H9 (cell line): ENCODE results near the gene DNAH5. TPM values are rescaled to one million over a fixed set of nuclear protein-coding genes. Genes with fewer than 3 reads are reported as not detected.

ENCODE experiments used
- DNase-seq: peaks from one replicate; pipeline ENCODE4 v3.0.0-alpha.2; 2017
- H2AFZ ChIP-seq: one replicate; pipeline ENCODE4 v1.6.1; 2013; ENCODE audit warnings: mild to moderate bottlenecking, low read length, control low read depth, moderate library complexity
- H2AK5ac ChIP-seq: 2 replicates; pipeline ENCODE4 v1.6.1; 2013; ENCODE audit warnings: low read length, control low read depth, mixed read lengths; ENCODE audit not compliant: insufficient read length
- H2BK120ac ChIP-seq: one replicate; pipeline ENCODE4 v1.6.1; 2013; ENCODE audit warnings: low read depth, mild to moderate bottlenecking, low read length, control low read depth, inconsistent platforms; ENCODE audit not compliant: poor library complexity, severe bottlenecking
- H2BK12ac ChIP-seq: 2 replicates; pipeline ENCODE4 v1.6.1; 2013; ENCODE audit warnings: low read length, control low read depth, mixed read lengths, low read depth; ENCODE audit not compliant: insufficient read length
- H2BK15ac ChIP-seq: 2 replicates; pipeline ENCODE4 v1.6.1; 2013; ENCODE audit warnings: low read depth, low read length, control low read depth
- H2BK20ac ChIP-seq: one replicate; pipeline ENCODE4 v1.6.1; 2013; ENCODE audit warnings: low read depth, mild to moderate bottlenecking, low read length, control low read depth, inconsistent platforms; ENCODE audit not compliant: poor library complexity, severe bottlenecking
- H2BK5ac ChIP-seq: 2 replicates; pipeline ENCODE4 v1.6.1; 2013; ENCODE audit warnings: low read length, control low read depth, mixed read lengths; ENCODE audit not compliant: insufficient read length
- H3K14ac ChIP-seq: 2 replicates; pipeline ENCODE4 v1.6.1; 2013; ENCODE audit warnings: low read length, control low read depth; ENCODE audit not compliant: insufficient read depth
- H3K18ac ChIP-seq: 2 replicates; pipeline ENCODE4 v1.6.1; 2013; ENCODE audit warnings: low read depth, mild to moderate bottlenecking, mixed read lengths, low read length, control low read depth; ENCODE audit not compliant: insufficient read length
- H3K23ac ChIP-seq: 2 replicates; pipeline ENCODE4 v1.6.1; 2013; ENCODE audit warnings: low read length, control low read depth, mixed read lengths, low read depth; ENCODE audit not compliant: insufficient read length
- H3K23me2 ChIP-seq: 2 replicates; pipeline ENCODE4 v1.6.1; 2013; ENCODE audit warnings: low read depth, mild to moderate bottlenecking, mixed read lengths, low read length, control low read depth; ENCODE audit not compliant: insufficient read length, poor library complexity, severe bottlenecking
- H3K27ac ChIP-seq: 2 replicates; pipeline ENCODE4 v1.5.1; 2013; ENCODE audit warnings: low read length, control low read depth, mixed read lengths, low read depth; ENCODE audit not compliant: insufficient read length
- H3K27me3 ChIP-seq: 2 replicates; pipeline ENCODE4 v1.6.1; 2013; ENCODE audit warnings: low read length, control low read depth, inconsistent platforms; ENCODE audit not compliant: insufficient read depth
- H3K4ac ChIP-seq: 2 replicates; pipeline ENCODE4 v1.6.1; 2013; ENCODE audit warnings: low read depth, mild to moderate bottlenecking, control low read depth, inconsistent platforms, low read length, moderate library complexity
- H3K4me1 ChIP-seq: 2 replicates; pipeline ENCODE4 v1.6.1; 2013; ENCODE audit warnings: low read length, control low read depth, inconsistent platforms; ENCODE audit not compliant: insufficient read depth
- H3K4me2 ChIP-seq: 2 replicates; pipeline ENCODE4 v1.6.1; 2013; ENCODE audit warnings: low read length, control low read depth, mixed read lengths; ENCODE audit not compliant: insufficient read length, insufficient read depth
- H3K56ac ChIP-seq: 2 replicates; pipeline ENCODE4 v1.6.1; 2013; ENCODE audit warnings: low read depth, mild to moderate bottlenecking, mixed read lengths, low read length, control low read depth; ENCODE audit not compliant: insufficient read length
- H3K79me1 ChIP-seq: 2 replicates; pipeline ENCODE4 v1.6.1; 2013; ENCODE audit warnings: low read depth, mild to moderate bottlenecking, moderate library complexity, low read length, control low read depth, inconsistent platforms; ENCODE audit not compliant: insufficient read depth, poor library complexity, severe bottlenecking
- H3K79me2 ChIP-seq: 2 replicates; pipeline ENCODE4 v1.6.1; 2013; ENCODE audit warnings: low read length, control low read depth, inconsistent platforms; ENCODE audit not compliant: insufficient read depth
- H3K9ac ChIP-seq: 2 replicates; pipeline ENCODE4 v1.6.1; 2013; ENCODE audit warnings: low read length, control low read depth, mixed read lengths; ENCODE audit not compliant: insufficient read length; ENCODE audit errors: extremely low read depth
- H3K9me3 ChIP-seq: one replicate; pipeline ENCODE4 v1.6.1; 2013; ENCODE audit warnings: low read depth, low read length, inconsistent platforms; ENCODE audit not compliant: control insufficient read depth
- H3T11ph ChIP-seq: one replicate; pipeline ENCODE4 v1.6.1; 2013; ENCODE audit warnings: mild to moderate bottlenecking, low read length, control low read depth, inconsistent platforms
- H4K20me1 ChIP-seq: one replicate; pipeline ENCODE4 v1.6.1; 2013; ENCODE audit not compliant: control insufficient read depth, insufficient read length, insufficient read depth
- H4K5ac ChIP-seq: 2 replicates; pipeline ENCODE4 v1.6.1; 2013; ENCODE audit warnings: low read depth, mild to moderate bottlenecking, mixed read lengths, low read length, control low read depth; ENCODE audit not compliant: insufficient read length
- H4K8ac ChIP-seq: replicated peaks from 2 replicates; pipeline ENCODE4 v1.6.1; 2013; ENCODE audit warnings: low read length, control low read depth, mixed read lengths, low read depth; ENCODE audit not compliant: insufficient read length
- H4K91ac ChIP-seq: 2 replicates; pipeline ENCODE4 v1.6.1; 2013; ENCODE audit warnings: low read depth, mild to moderate bottlenecking, moderate library complexity, mixed read lengths, low read length, control low read depth; ENCODE audit not compliant: insufficient read length
- H3K27ac Mint-ChIP-seq, 3 experiments: 2 replicates in 2 of 3; 3 replicates in 1 of 3; pipeline ENCODE4 v1.8.0; 2020 to 2021; ENCODE audit warnings: mixed read lengths in 3 of 3, mild to moderate bottlenecking in 1 of 3, moderate library complexity in 1 of 3
- H3K27me3 Mint-ChIP-seq: 2 replicates; pipeline ENCODE4 v1.8.0; 2021; ENCODE audit warnings: low read depth, mild to moderate bottlenecking, moderate library complexity, mixed read lengths
- H3K36me3 Mint-ChIP-seq, 3 experiments: 2 replicates in 2 of 3; 3 replicates in 1 of 3; pipeline ENCODE4 v1.8.0; 2020 to 2021; ENCODE audit warnings: low read depth in 3 of 3, mixed read lengths in 3 of 3; ENCODE audit not compliant: insufficient read depth in 1 of 3
- H3K4me1 Mint-ChIP-seq, 2 experiments: 2 replicates each; pipeline ENCODE4 v1.8.0; 2020; ENCODE audit warnings: mixed read lengths in 2 of 2
- H3K4me3 Mint-ChIP-seq, 2 experiments: 2 replicates in 1 of 2; 3 replicates in 1 of 2; pipeline ENCODE4 v1.8.0; 2020 to 2021; ENCODE audit warnings: mild to moderate bottlenecking in 2 of 2, mixed read lengths in 2 of 2, moderate library complexity in 1 of 2
- H3K9me3 Mint-ChIP-seq, 2 experiments: 2 replicates in 1 of 2; 3 replicates in 1 of 2; pipeline ENCODE4 v1.8.0; 2020; ENCODE audit warnings: mild to moderate bottlenecking in 2 of 2, mixed read lengths in 2 of 2, moderate library complexity in 1 of 2
- CTCF ChIP-seq: fragments of 200-600 bp; sonication (generic); conservative IDR thresholded peaks from 3 replicates; pipeline ENCODE4 v1.8.0; 2021; ENCODE audit warnings: antibody characterized with exemption, mild to moderate bottlenecking
- WGBS: extraction: QIAGEN DNeasy Blood & Tissue Kit; methylation state at CpG from one replicate; pipeline ENCODE4 v1.1.7; 2013; ENCODE audit warnings: missing lambda C conversion rate, low lambda C conversion rate, mixed read lengths; ENCODE audit not compliant: insufficient read length; ENCODE audit errors: extremely low coverage; 5-methylcytosine and 5-hydroxymethylcytosine counted together
- total RNA-seq: library from RNA; stranded (reverse); gene quantifications from 2 replicates; pipeline ENCODE4 v1.2.1, GENCODE V29; 2021

DNAH5 gene
- total RNA-seq, 1 experiment from 2014 or later: 0.50 TPM

DNA sequence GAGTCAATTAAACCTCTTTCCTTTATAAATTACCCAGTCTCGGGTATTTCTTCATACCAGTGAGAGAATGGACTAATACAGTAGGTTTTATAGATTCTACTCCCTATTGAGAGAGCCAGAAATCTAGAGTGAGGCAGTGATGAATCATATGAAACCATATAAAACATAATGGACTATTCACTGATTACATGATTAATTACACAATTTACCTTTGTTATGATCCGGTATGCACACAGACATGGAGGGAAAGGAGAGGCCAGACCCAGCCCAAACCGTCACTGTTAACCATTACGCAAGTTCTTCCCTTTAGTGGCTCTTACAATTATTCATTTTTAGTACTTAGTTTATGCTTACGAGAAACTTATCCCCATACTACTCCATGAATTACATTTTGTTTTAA lies 205.0 kb downstream of the DNAH5 start:
- Histone ChIP-seq H3K27me3 (no peaks in the 10 kb centered on the region), H3K23me2 (no peaks in the 10 kb centered on the region), H2BK20ac (no peak overlapping the region), H2AFZ (no peak overlapping the region), H4K8ac (no peak overlapping the region), H3K79me1 (no peaks in the 10 kb centered on the region), H3K23ac (no peak overlapping the region), H3K18ac (no peak overlapping the region), H3K4ac (no peak overlapping the region), H3K9ac (no peak overlapping the region), H3K4me1 (no peaks in the 10 kb centered on the region), H3T11ph (no peak overlapping the region), H3K56ac (no peak overlapping the region), H3K14ac (no peak overlapping the region), H2BK5ac (no peak overlapping the region), H4K91ac (no peak overlapping the region), H2AK5ac (no peak overlapping the region), H4K5ac (no peak overlapping the region), H3K27ac (no peak overlapping the region), H4K20me1 (no peaks in the 10 kb centered on the region), H3K4me2 (no peak overlapping the region), H2BK15ac (no peak overlapping the region), H2BK12ac (no peak overlapping the region), H3K9me3 (no peaks in the 10 kb centered on the region), H2BK120ac (no peak overlapping the region), H3K79me2 (no peaks in the 10 kb centered on the region)
- no peak overlapping the region for H3K4me3 Mint-ChIP-seq
- no peaks in the 10 kb centered on the region for H3K36me3 Mint-ChIP-seq
- H3K27ac Mint-ChIP-seq: no peak overlapping the region
- no peaks in the 10 kb centered on the region for H3K27me3 Mint-ChIP-seq
- DNase-seq: no peak
- no peaks in the 10 kb centered on the region; a peak in 2 of 5 replicates for H3K9me3 Mint-ChIP-seq
- WGBS: no CpG with 5 or more reads among the region's 5 CpGs
- H3K4me1 Mint-ChIP-seq: no peaks in the 10 kb centered on the region
- no peak for TF ChIP-seq CTCF
